ENCODE measurements around the gene SIKE1. TPM values are rescaled to one million over a fixed set of nuclear protein-coding genes. Genes with fewer than 3 reads are reported as not detected.

Gene SIKE1
- total RNA-seq, 3 donors from 2014 or later: 34.5 to 35.5 (median 34.7) TPM

- TF ChIP-seq CTCF (IDR thresholded peaks at IDR 0.05): no peak
- intact Hi-C loops (cut with DNase I, micrococcal nuclease): no loop called here
Measured at GRCh38 chr1:114740331-114740730, 40.2 kb downstream of the SIKE1 start.

GRCh38 chr1:114737314-114737849 lies 43.1 kb downstream of the SIKE1 start:
- Histone ChIP-seq H3K9me3 (no peaks in the 10 kb centered on the region), H3K4me3 (no peak overlapping the region), H3K4me1 (ENCODE audit: low read depth) (no peaks in the 10 kb centered on the region), H3K36me3 (ENCODE audit: low read depth) (no peaks in the 10 kb centered on the region)
- intact Hi-C loops (cut with DNase I, micrococcal nuclease): no loop called here
- TF ChIP-seq CTCF (IDR thresholded peaks at IDR 0.05): no peak
- DNase-seq (peak in 2 of 3 donors; percentile 56 to 82), ATAC-seq (peak; percentile 88)

More at GRCh38 chr1:114740331-114740730, 40.2 kb downstream of the SIKE1 start:
- no peaks in the 10 kb centered on the region for H3K4me1 ChIP-seq (ENCODE audit: low read depth)
- H3K9me3 ChIP-seq: no peaks in the 10 kb centered on the region
- ATAC-seq (no peak), DNase-seq (no peak)
- H3K4me3 ChIP-seq: no peak overlapping the region
- no peaks in the 10 kb centered on the region for H3K36me3 ChIP-seq (ENCODE audit: low read depth)

GRCh38 chr1:114735479-114735878 lies 45.0 kb downstream of the SIKE1 start:
- no peaks in the 10 kb centered on the region for H3K9me3 ChIP-seq
- peaks cover 7% of the 10 kb centered on the region for H3K36me3 ChIP-seq (ENCODE audit: low read depth)
- DNase-seq (no peak), ATAC-seq (no peak)
- intact Hi-C loops (cut with DNase I, micrococcal nuclease): no loop called here
- H3K4me1 ChIP-seq (ENCODE audit: low read depth): no peaks in the 10 kb centered on the region
- no peak for TF ChIP-seq CTCF (IDR thresholded peaks at IDR 0.05)
- no peak overlapping the region for H3K4me3 ChIP-seq

- DNase-seq (no peak), ATAC-seq (no peak)
- no peaks in the 10 kb centered on the region for H3K9me3 ChIP-seq
- H3K4me1 ChIP-seq (ENCODE audit: low read depth): no peaks in the 10 kb centered on the region
- no peak for TF ChIP-seq CTCF (IDR thresholded peaks at IDR 0.05)
- H3K4me3 ChIP-seq: no peak overlapping the region
- H3K36me3 ChIP-seq (ENCODE audit: low read depth): peaks cover 17% of the 10 kb centered on the region
- intact Hi-C loops (cut with DNase I, micrococcal nuclease): no loop called here
Measured at GRCh38 chr1:114729782-114730181, 50.7 kb downstream of the SIKE1 start.

GRCh38 chr1:114728553-114728952 lies 51.9 kb downstream of the SIKE1 start:
- no peaks in the 10 kb centered on the region for H3K9me3 ChIP-seq
- intact Hi-C loops (cut with DNase I, micrococcal nuclease): no loop called here
- no peak for TF ChIP-seq CTCF (IDR thresholded peaks at IDR 0.05)
- no peak for DNase-seq
- peaks cover 17% of the 10 kb centered on the region for H3K36me3 ChIP-seq (ENCODE audit: low read depth)
- no peaks in the 10 kb centered on the region for H3K4me1 ChIP-seq (ENCODE audit: low read depth)
- H3K4me3 ChIP-seq: no peak overlapping the region
- ATAC-seq: no peak

- Histone ChIP-seq H3K4me1 (ENCODE audit: low read depth) (no peaks in the 10 kb centered on the region), H3K4me3 (no peak overlapping the region), H3K36me3 (ENCODE audit: low read depth) (peaks cover 10% of the 10 kb centered on the region), H3K9me3 (no peaks in the 10 kb centered on the region)
- DNase-seq: no peak
- intact Hi-C loops (cut with DNase I, micrococcal nuclease): no loop called here
- no peak for ATAC-seq
- TF ChIP-seq CTCF (IDR thresholded peaks at IDR 0.05): no peak
Measured at GRCh38 chr1:114725230-114725629, 55.3 kb downstream of the SIKE1 start.

Data from mucosa of descending colon (tissue), 3 donors.